GM19099 (cell line): ENCODE data around the gene SEMG2.

Experiments used
- POLR2A ChIP-seq: IDR thresholded peaks from 3 replicates; pipeline ENCODE4 v1.6.1; 2011; ENCODE audit warnings: low read depth; ENCODE audit not compliant: insufficient read length; ENCODE audit errors: extremely low read depth

Gene SEMG2

DNA sequence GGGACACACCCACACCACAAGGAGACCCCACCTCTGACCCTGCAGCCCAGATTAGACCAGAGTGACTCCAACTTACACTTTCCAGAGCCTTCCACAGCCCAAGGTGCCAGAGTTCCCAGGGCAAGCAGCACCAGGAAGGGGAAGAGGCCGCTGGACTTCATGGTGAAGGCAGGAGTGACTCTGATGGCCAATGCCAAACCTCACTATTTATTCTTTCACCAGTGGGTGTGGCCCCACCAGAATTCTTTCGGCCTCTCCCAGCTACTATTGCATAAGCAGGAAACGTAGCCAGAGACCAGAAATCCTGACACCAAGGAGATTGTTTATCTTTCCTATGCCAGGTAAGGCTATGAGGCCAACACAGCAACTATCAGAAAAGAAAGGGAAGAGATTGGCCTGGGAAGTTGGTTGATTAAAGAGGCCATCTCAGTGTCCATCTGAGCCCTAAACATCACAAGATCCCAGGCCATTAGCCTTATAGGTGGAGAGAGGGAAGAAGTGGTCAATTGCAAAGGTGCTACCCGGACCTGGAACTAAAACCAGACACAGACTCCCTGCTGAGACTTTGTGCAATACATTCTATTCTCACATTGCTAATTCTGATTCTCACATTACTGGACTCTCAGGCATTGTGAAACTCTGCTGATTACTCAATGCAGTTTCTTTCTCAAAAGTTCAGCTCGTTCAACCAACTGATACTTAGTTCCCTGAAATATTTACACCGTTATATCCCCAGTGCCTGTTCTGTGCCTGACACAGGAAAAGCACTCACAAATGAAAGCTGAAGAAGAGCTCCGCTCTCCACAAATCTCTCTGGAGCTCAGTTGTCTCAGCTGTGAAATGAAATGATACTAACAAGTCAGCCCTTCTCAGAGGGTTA lies 33.5 kb downstream of the SEMG2 start, which contains the start of gene SLPI:
TSS of gene SLPI (minus strand) at position 182 of the 880 bp plus-strand sequence. CDS start at position 161, 21 bp downstream.
- no peak for TF ChIP-seq POLR2A

DNA sequence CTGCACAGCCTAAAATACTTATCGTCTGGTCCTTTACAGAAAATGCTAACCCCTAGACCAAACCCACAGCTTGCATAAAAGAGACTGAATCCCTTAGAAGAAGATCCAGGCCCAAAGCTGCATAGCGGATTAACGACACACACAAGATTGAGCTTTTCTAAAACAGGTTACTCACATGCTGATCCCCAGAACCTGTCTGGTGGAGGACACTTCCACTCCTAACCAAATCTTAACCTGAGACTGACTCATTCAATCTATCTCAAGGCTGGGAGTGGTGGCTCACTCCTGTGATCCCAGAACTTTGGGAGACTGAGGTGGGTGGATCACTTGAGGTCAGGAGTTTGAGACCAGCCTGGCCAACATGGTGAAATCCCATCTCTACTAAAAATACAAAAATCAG lies 36.0 kb downstream of the SEMG2 start:
- no peak for TF ChIP-seq POLR2A

DNA sequence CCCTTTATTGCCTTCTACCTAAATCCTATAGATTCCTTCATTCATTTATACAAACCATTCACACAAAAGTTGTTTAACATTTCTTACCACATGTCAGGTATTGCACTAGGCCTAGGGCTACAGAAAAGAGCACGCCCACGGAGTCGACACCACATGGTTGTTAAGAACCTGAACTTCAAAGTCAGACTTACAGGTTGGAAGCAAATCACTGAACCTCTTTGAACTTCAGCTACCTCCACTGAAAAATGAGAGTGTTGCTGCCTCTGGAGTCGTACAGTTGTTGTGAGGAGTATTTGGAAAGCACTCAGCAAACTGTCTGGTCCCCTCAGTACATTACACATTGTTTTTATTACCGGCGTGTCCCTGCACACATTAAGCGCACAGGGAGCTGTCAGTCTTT lies 36.5 kb downstream of the SEMG2 start:
- TF ChIP-seq POLR2A = no peak

- no peak for TF ChIP-seq POLR2A
These were observed 37.1 kb downstream of the SEMG2 start for GRCh38 chr20:45258259-45258658.

- TF ChIP-seq POLR2A = no peak
These were observed 37.5 kb downstream of the SEMG2 start for GRCh38 chr20:45258664-45259063.

DNA sequence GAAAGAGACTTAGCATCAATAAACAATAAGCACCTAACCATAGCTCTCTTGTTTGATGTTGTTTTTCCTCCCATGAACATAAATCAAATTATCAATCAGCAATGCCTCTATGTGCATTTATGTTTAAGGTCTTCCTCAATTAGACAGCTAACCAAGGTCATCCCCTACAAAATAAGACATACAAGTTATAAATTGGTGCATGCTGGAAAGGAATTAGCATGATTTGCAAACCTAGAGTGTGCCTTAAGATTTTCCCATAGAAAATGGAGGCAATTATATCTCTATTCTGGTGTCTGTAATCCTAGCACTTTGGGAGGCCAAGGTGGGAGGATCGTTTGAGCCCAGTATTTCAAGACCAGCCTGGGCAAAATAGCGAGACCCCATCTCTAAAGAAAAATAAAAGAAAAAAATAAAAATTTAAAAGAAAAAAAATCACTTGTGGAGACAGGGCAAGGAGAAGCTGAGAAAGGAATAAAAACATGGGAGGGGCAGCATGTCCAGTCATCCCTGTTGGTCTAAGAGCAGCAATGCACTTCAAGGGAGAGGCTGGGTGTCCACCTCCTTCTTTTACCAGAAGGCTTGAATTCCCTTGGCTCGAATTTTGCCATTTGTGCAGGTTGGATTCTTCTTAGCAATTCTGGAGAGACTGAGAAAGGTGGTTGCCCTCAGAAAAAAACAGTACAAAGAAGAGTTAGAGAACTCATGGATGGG lies 42.5 kb downstream of the SEMG2 start:
- TF ChIP-seq POLR2A = no peak

- no peak for TF ChIP-seq POLR2A
These were observed 45.8 kb downstream of the SEMG2 start for GRCh38 chr20:45266977-45267376.

GRCh38 chr20:45268531-45268930 lies 47.4 kb downstream of the SEMG2 start:
- no peak for TF ChIP-seq POLR2A

DNA sequence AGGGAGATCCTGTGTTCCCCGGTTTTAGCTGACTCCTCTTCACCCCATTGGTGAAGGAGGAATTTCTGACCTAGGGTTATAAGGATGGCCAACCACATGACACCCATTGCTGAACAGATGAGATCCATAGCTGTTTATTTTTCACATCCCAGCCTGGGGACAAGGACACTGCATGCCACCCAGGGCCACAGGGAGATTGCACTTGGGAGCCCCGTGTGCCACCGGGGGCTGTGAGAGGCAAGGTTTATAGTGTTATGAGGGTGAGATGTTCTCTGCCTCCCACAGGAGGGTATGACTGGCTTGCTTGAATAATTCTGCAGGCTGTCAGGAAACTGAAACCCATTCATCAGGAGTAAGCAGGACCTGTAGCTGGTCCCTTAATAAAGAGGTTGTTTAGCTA lies 47.9 kb downstream of the SEMG2 start:
- no peak for TF ChIP-seq POLR2A

DNA sequence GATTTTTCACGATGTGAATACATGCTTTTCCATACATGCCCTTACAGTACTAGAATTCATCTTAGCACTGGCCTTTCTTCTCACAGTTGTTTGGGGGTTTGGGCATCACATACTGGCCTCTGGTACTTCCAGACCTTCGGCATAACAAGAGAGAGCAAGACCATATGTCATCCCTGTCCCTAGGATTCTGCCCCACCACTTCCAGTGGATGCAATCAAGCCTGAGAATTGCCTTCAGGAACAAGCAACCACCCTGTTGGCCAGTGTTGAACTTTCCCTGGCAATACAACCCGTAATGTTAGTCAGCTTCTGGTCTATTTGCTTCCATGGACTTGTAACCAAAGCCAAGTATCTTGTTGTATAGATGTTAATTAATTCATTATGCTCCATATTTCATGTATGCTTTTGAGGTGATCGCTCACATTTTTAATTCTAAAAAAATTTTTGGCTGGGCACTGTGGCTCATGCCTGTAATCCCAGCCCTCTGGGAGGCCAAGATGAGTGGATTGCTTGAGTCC lies 48.6 kb downstream of the SEMG2 start:
- no peak for TF ChIP-seq POLR2A
